GM18526 (cell line): Measurements from ENCODE around the gene RACK1.

Experiments
- POLR2A ChIP-seq: IDR thresholded peaks from 3 replicates; pipeline ENCODE4 v1.6.1; 2011; ENCODE audit not compliant: insufficient read length; ENCODE audit errors: extremely low read depth

RACK1 gene

GRCh38 chr5:181190711-181191525, 52.8 kb downstream of the RACK1 start:
- TF ChIP-seq POLR2A: peak; percentile 23

GRCh38 chr5:181189962-181190710, 53.6 kb downstream of the RACK1 start:
- TF ChIP-seq POLR2A: no peak

- TF ChIP-seq POLR2A: no peak
Measured at GRCh38 chr5:181189363-181189961, 54.2 kb downstream of the RACK1 start.

- TF ChIP-seq POLR2A: no peak
Measured at GRCh38 chr5:181188700-181189362, 54.9 kb downstream of the RACK1 start.

- TF ChIP-seq POLR2A: no peak
Measured at GRCh38 chr5:181187500-181188213, 56.0 kb downstream of the RACK1 start.

GRCh38 chr5:181186986-181187499, 56.7 kb downstream of the RACK1 start:
- TF ChIP-seq POLR2A: no peak
